ENCODE measurements around the gene GRHL1. TPM values are rescaled to one million over a fixed set of nuclear protein-coding genes. Genes with fewer than 3 reads are reported as not detected.

Gene GRHL1
- total and polyA plus RNA-seq, 2 donors (not counting 3 experiments of a cell fraction or from before 2014, with no cell fraction given), result 0.37 to 1.1 TPM

DNA sequence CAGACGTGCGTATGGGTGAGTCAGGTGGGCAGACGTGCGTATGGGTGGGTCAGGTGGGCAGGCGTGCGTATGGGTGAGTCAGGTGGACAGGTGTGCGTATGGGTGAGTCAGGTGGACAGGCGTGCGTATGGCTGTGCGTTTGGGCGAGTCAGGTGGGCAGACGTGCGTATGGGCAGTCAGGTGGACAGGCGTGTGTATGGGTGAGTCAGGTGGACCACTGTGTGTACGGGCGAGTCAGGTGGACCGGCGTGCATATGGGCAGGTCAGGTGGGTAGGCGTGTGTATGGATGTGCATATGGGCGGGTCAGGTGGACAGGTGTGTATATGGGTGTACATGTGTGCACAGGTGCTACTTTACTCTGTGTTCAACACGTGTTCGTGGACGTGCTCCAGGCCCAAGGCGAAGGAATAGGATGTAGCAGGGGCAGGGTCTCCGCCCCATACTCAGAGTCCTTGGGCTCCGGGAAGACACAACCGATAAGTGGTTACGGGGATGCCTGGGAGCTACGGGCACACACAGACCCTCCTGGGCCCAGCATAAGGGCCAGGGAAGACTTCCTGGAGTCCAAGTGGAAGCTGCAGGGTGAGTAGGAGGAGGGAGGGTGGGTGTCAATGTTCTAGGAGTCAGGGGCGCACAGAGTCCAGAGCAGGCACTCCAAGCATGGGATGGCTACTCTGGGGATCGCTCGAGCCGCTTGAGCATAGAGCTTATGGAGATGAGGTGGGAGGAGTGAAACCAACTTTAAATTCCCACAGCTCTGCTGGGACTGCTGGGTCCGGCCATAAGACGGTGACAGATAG is 64.7 kb downstream of the GRHL1 start:
- Histone ChIP-seq H3K27ac (ENCODE audit: insufficient read depth, low read depth, low read length) (no peak overlapping the region), H3K27me3 (ENCODE audit: control insufficient read depth in 2 of 2, insufficient read depth in 2 of 2, low read length in 2 of 2) (peaks cover 0 to 2% of the 10 kb centered on the region in 2 experiments), H3K79me2 (ENCODE audit: control insufficient read depth, insufficient read depth, low read length) (no peaks in the 10 kb centered on the region), H3K9me3 (replicated peaks; ENCODE audit: control insufficient read depth, insufficient read depth, low read length) (no peaks in the 10 kb centered on the region), H2AFZ (ENCODE audit: low read depth, low read length) (no peak overlapping the region), H3K4me1 (ENCODE audit: control insufficient read depth, extremely low read depth, insufficient read depth, low read length) (no peaks in the 10 kb centered on the region), H3K9ac (replicated peaks; ENCODE audit: extremely low read depth, insufficient read depth, low read length) (no peak overlapping the region), H3K36me3 (ENCODE audit: control insufficient read depth in 2 of 2, extremely low read depth in 1 of 2, insufficient read depth in 2 of 2, low read length in 2 of 2) (no peaks in the 10 kb centered on the region), H3K9me1 (replicated peaks; ENCODE audit: control insufficient read depth, extremely low read depth, insufficient read depth, low read length) (no peaks in the 10 kb centered on the region), H4K20me1 (replicated peaks; ENCODE audit: control insufficient read depth, extremely low read depth, insufficient read depth, low read length) (no peaks in the 10 kb centered on the region), H3K4me2 (ENCODE audit: insufficient read depth, low read length) (no peak overlapping the region), H3K4me3 (replicated peaks in 1 of 3; ENCODE audit: insufficient read depth in 1 of 3, low read depth in 1 of 3, low read length in 3 of 3) (no peak overlapping the region)
- ChIA-PET POLR2A (no interaction called here), CTCF (interaction anchor here (1.2 to 16.1 kb wide), 3 partner anchors 32 to 202 kb away, joined by 3 to 151 read pairs (median 5); no protein-coding TSS in a partner anchor)
- intact Hi-C loops (cut with micrococcal nuclease) (no loop called here), dilution Hi-C loops (cut with MboI; ENCODE audit: extremely low pct_ligation_motif_present, low sequenced_read_pairs) (no loop called here)
- BruUV-seq (replicated peaks), result no TSS peak
- DNase-seq (ENCODE audit: low read depth, low spot score), result no peak
- no peak for FAIRE-seq
- TF ChIP-seq EZH2 (IDR thresholded peaks at IDR 0.05; ENCODE audit: borderline replicate concordance, low read depth, low read length, severe bottlenecking), result no peak
- TF ChIP-seq JUN (IDR thresholded peaks at IDR 0.05; ENCODE audit: borderline replicate concordance, insufficient read depth, insufficient read length, low read depth), result no peak
- TF ChIP-seq POLR2AphosphoS5 (IDR thresholded peaks at IDR 0.05; ENCODE audit: insufficient read depth, low read depth, low read length), result no peak
- TF ChIP-seq FOS (IDR thresholded peaks at IDR 0.05; ENCODE audit: borderline replicate concordance, insufficient read depth, low read length), result no peak
- TF ChIP-seq, protein P1, sequence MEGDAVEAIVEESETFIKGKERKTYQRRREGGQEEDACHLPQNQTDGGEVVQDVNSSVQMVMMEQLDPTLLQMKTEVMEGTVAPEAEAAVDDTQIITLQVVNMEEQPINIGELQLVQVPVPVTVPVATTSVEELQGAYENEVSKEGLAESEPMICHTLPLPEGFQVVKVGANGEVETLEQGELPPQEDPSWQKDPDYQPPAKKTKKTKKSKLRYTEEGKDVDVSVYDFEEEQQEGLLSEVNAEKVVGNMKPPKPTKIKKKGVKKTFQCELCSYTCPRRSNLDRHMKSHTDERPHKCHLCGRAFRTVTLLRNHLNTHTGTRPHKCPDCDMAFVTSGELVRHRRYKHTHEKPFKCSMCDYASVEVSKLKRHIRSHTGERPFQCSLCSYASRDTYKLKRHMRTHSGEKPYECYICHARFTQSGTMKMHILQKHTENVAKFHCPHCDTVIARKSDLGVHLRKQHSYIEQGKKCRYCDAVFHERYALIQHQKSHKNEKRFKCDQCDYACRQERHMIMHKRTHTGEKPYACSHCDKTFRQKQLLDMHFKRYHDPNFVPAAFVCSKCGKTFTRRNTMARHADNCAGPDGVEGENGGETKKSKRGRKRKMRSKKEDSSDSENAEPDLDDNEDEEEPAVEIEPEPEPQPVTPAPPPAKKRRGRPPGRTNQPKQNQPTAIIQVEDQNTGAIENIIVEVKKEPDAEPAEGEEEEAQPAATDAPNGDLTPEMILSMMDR (IDR thresholded peaks at IDR 0.05; ENCODE audit: extremely low read depth in 1 of 2, insufficient read depth in 1 of 2, low read depth in 1 of 2, low read length in 2 of 2), result no peak
- no peak for TF ChIP-seq POLR2A (IDR thresholded peaks at IDR 0.05; ENCODE audit: low read depth, low read length)
- TF ChIP-seq, protein P2, sequence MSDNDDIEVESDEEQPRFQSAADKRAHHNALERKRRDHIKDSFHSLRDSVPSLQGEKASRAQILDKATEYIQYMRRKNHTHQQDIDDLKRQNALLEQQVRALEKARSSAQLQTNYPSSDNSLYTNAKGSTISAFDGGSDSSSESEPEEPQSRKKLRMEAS (IDR thresholded peaks at IDR 0.05; ENCODE audit: insufficient read depth, insufficient read length), result no peak
- no peak for TF ChIP-seq MYC (IDR thresholded peaks at IDR 0.05; ENCODE audit: low read depth, low read length)
- no peak for TF ChIP-seq GATA2 (IDR thresholded peaks at IDR 0.05; ENCODE audit: insufficient read depth, insufficient read length, low read depth, low read length)

Data from endothelial cell of umbilical vein (primary cell).